ENCODE measurements around the gene IL17RE. TPM values are rescaled to one million over a fixed set of nuclear protein-coding genes. Genes with fewer than 3 reads are reported as not detected.
"Not testable (repeated sequence)": the region's sequence is repeated elsewhere in the genome, so short reads cannot be mapped to it uniquely, and the experiment has no call there.

The IL17RE gene
- total RNA-seq, 2 donors from 2014 or later = 1.2 to 1.6 TPM

GRCh38 chr3:9898467-9899241 lies 4.0 kb upstream of the IL17RE start:
- H3K4me1 ChIP-seq (ENCODE audit: control insufficient read depth, insufficient read depth, low read length) = no peaks in the 10 kb centered on the region
- DNase-seq = no peak

GRCh38 chr3:9899289-9899791 lies 3.3 kb upstream of the IL17RE start:
- Mint-ChIP-seq H3K36me3 (ENCODE audit: low read depth) (peaks cover 4% of the 10 kb centered on the region), H3K4me1 (peaks cover 22% of the 10 kb centered on the region), H3K27ac (no peak overlapping the region), H3K27me3 (ENCODE audit: insufficient read depth) (no peaks in the 10 kb centered on the region), H3K4me3 (no peak overlapping the region), H3K9me3 (no peaks in the 10 kb centered on the region)
- Histone ChIP-seq H3K9ac (ENCODE audit: extremely low read depth, low read length, poor library complexity, severe bottlenecking) (no peak overlapping the region), H3K9me3 (ENCODE audit: control insufficient read depth, low read length) (no peaks in the 10 kb centered on the region), H3K27me3 (ENCODE audit: control insufficient read depth, insufficient read depth, low read length, poor library complexity, severe bottlenecking) (no peaks in the 10 kb centered on the region), H3K27ac (ENCODE audit: low read depth, low read length) (no peak overlapping the region), H3K36me3 (ENCODE audit: control insufficient read depth, insufficient read depth, low read length) (no peaks in the 10 kb centered on the region), H3K4me3 (ENCODE audit: low read length) (no peak overlapping the region), H3K4me1 (ENCODE audit: control insufficient read depth, insufficient read depth, low read length) (no peaks in the 10 kb centered on the region)
- TF ChIP-seq CTCF (conservative IDR thresholded peaks at IDR 0.05) = no peak
- WGBS, 2 experiments (ENCODE audit: insufficient coverage in 1 of 2, insufficient read length in 1 of 2) = 83 to 96% methylated on average over 3 of the region's 3 CpGs
- no peak for DNase-seq

More at GRCh38 chr3:9898467-9899241, 4.0 kb upstream of the IL17RE start:
- no peak overlapping the region for H3K27ac Mint-ChIP-seq
- TF ChIP-seq CTCF (conservative IDR thresholded peaks at IDR 0.05) = no peak
- Histone ChIP-seq H3K9me3 (ENCODE audit: control insufficient read depth, low read length) (no peaks in the 10 kb centered on the region), H3K27ac (ENCODE audit: low read depth, low read length) (no peak overlapping the region), H3K4me3 (ENCODE audit: low read length) (no peak overlapping the region), H3K27me3 (ENCODE audit: control insufficient read depth, insufficient read depth, low read length, poor library complexity, severe bottlenecking) (no peaks in the 10 kb centered on the region), H3K36me3 (ENCODE audit: control insufficient read depth, insufficient read depth, low read length) (peaks cover 5% of the 10 kb centered on the region), H3K9ac (ENCODE audit: extremely low read depth, low read length, poor library complexity, severe bottlenecking) (no peak overlapping the region)
- H3K9me3 Mint-ChIP-seq = no peaks in the 10 kb centered on the region
- peaks cover 20% of the 10 kb centered on the region for H3K4me1 Mint-ChIP-seq
- H3K36me3 Mint-ChIP-seq (ENCODE audit: low read depth) = peaks cover 10% of the 10 kb centered on the region
- no peak overlapping the region for H3K4me3 Mint-ChIP-seq
- no peaks in the 10 kb centered on the region for H3K27me3 Mint-ChIP-seq (ENCODE audit: insufficient read depth)
- WGBS, 2 experiments (ENCODE audit: insufficient coverage in 1 of 2, insufficient read length in 1 of 2) = 85 to 88% methylated on average over 7 of the region's 8 CpGs

GRCh38 chr3:9900965-9901415 lies 1.7 kb upstream of the IL17RE start:
- not testable (repeated sequence) for H3K27ac ChIP-seq (ENCODE audit: low read depth, low read length); H3K9me3 Mint-ChIP-seq; H3K9ac ChIP-seq (ENCODE audit: extremely low read depth, low read length, poor library complexity, severe bottlenecking); H3K9me3 ChIP-seq (ENCODE audit: control insufficient read depth, low read length); H3K27me3 Mint-ChIP-seq (ENCODE audit: insufficient read depth); DNase-seq; H3K4me3 ChIP-seq (ENCODE audit: low read length); H3K27ac Mint-ChIP-seq; H3K36me3 ChIP-seq (ENCODE audit: control insufficient read depth, insufficient read depth, low read length); H3K4me1 ChIP-seq (ENCODE audit: control insufficient read depth, insufficient read depth, low read length); H3K27me3 ChIP-seq (ENCODE audit: control insufficient read depth, insufficient read depth, low read length, poor library complexity, severe bottlenecking); H3K4me3 Mint-ChIP-seq; H3K36me3 Mint-ChIP-seq (ENCODE audit: low read depth)
- WGBS, 2 experiments (ENCODE audit: insufficient coverage in 1 of 2, insufficient read length in 1 of 2) = 83 to 98% methylated on average over 4 to 5 of the region's 6 CpGs
- peaks cover 22% of the 10 kb centered on the region for H3K4me1 Mint-ChIP-seq
